Measurements from ENCODE around the gene ADAM22.

The ADAM22 gene

DNA sequence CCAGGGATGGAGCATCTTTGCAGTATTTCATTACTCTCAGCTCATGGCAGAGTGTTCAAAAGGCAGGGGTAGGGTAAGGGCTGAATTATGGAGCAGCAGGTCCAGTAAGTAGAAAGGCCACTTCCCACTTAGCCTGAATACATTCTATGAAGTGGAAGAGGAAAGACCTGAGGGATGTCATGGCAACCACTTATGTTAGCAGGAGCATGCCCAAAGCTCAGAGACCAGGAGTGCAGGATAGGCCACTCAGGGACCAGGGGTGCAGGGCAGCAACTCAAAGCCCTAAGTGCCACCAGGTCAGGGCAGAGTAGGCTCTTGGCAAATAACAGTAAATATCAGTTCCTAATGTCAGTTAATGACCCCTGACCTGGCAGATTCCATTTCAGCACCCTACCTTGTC is 282.2 kb downstream of the ADAM22 start:
- DNase-seq (ENCODE audit: low read depth in 2 of 2, low spot score in 1 of 2): no peak

DNA sequence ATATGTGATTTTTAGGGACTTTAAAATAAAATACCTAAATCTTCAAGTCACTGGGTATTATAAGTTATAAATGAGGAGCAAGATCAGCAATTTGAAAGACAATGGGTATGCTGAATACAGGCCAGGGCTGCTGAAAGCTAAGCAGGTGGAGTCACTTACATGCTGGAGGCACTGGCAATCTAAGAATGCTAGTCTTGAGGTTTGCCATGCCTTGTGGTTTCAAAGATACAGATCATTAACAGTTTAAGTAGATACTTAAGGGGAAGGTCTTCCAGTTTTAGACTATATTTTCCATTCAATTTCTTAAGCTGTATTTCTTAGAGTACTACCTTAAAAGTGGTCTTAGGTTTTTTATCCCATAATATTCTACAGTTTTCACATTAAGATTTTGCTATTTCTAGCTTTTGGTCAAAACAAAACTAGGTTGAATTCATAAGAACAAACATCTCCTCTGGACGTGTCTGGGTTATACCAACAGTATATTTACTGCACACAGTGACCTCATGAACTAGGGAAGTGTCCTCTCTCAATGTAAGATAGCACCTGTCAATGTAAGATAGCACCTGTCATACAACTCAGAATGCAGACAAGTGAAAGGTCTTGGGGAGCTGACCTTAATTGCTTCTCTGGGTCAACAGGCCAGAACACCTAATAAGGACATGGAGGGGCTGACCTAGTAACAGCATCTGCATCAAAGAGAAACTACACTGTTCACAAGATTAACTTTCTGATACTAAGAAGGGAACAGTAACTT is 283.8 kb downstream of the ADAM22 start:
- no peak for DNase-seq (ENCODE audit: low read depth in 2 of 2, low spot score in 1 of 2)

DNA sequence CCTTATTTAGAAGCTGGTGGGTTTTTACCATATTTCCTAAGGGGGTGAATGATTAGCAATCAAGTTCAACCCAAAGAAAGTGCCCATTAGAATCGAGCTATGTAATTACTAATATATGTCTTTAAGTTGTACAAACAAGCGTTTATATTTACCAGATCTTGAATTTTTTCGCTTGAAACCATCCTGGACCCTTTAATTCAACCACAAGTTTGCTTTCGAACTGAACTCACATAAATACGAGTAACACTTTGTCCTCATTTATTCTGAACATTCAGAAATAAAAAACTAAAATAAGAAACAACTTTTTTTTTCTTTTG is 284.3 kb downstream of the ADAM22 start:
- DNase-seq (ENCODE audit: low read depth in 2 of 2, low spot score in 1 of 2): no peak

DNA sequence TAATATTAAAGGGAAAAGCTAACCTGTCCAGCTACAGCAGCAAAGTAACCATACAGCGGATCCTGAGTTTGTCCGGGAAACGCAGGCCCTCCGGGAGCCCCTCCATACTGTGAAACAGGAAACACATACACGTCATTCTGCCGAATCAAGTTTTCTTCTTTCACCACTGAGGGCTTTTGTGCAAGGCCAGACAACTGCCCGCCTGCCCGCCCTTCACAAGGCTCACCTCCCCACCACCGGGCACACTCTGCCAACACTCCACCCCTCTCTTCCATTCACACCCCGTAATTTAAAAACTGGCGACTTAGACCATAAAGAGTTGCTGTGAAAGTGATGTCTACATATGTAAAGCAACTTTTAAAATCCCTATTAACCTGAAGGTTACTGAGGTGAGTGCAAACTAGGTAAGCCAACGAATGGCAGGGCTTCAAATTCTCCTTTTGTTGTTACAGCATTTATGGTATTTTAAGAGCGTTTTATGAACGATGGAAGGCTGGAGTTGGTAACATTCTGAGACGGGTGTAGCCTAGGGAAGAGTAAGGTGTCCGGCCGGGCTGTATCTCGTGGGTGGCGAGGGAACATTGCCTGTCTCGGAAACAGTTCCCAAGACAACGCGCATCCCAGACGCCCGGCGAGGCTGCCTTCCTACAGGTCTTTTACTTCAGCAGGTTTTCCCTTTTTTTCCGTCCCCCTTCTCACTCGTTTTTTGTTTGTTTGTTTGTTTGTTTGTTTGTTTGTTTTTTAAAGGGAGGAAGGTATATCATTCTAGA is 285.0 kb downstream of the ADAM22 start:
- no peak for DNase-seq (ENCODE audit: low read depth in 2 of 2, low spot score in 1 of 2)

DNA sequence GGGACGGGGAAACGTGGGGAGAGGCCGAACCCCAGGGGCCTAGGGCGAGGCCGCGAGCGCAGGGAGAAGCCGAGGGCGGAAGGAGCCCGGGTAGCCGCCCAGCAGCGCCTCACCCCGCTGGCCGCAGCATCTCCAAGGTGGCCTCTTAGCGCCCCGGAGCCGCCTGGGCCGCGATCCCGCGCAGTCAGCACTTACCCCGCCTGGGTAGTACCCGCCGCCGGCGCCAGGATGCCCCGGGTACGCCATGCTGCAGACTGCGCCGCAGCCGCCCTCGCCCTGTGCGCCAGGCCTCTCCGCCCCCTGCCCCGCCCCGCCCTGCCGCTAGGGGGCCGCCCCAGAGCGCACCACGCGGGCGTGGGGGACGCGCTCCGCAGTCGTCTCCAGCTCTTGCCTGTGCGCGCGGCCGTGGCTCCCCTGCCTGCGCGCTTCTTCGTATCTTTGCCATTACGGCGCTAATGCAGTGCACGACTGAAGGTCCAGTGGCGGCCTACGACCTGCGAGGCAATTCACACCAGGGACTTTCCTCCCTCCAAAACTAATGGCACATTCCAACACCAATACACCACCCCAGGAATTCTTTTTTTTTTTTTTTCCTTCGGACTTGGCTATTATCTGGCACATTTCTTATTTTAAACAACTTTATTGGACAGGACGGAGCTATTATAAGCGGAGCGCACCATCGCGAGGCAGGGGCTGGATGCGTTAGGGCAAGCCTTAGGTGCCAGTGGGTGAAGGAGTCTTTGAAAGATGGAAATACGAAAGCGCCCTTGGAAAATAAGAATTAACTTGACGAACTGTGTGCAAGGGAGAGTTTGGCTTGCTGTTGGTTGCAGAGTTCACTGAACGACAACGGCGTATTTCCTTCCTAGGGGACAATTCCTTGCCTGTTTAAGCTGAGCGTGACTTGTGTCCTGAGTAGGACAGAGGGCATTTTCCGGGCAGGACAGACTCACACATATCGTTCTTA is 286.0 kb downstream of the ADAM22 start, which contains the start of gene SRI:
Gene SRI, minus strand, starts transcription at position 258 of the 967 bp plus-strand sequence. Its CDS starts 12 bp downstream, at position 246.
- peak; percentile 74 to 75 for DNase-seq (ENCODE audit: low read depth in 2 of 2, low spot score in 1 of 2)

DNA sequence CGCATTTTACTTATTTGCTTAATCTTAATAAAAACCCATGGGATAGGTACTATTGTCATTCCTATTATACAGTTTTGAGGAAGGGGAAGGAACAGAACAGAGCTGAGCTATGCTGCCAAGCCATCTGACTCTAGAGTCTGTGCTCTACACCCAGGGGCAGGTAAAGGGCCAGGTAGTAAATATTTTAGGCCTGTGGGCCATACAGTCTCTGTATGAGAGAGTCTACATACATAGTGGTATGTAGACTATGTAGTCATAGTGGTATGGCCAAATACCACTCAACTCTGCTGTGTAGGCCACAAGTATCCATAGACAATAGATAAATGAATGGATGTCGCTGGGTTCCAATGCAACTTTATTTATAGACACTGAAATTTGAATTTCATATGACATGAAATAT is 289.2 kb downstream of the ADAM22 start:
- DNase-seq (ENCODE audit: low read depth in 2 of 2, low spot score in 1 of 2): no peak

DNA sequence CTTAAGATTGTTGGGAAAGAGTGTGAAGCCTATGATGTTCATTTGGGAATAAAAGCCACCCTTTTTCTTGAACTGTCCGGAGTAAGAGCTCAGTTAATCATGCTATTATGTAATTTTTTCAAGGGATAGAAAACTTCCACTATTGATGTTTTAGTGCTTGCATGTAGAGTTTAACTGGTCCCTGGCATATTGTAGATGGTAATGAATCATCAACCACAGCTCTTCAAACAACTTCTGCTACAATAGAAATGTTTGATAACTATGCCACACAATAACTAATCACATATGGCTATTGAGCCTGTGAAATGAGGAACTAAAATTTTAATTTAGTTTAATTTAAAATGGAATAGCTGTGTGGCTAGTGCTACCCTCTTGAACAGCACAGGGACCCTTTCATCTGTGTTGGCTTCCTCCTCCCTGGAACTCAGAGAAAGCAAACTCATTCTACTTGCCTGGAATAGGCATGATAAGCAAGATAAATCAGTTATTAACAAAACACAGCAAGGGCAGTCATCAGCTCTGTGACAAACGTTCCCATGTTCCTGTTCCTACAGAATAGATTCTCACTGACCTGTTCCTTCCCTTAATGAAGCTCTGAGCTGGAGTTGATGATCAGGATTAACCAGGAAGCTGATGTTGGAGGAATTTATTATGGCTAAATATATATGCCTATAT is 290.7 kb downstream of the ADAM22 start:
- DNase-seq (ENCODE audit: low read depth in 2 of 2, low spot score in 1 of 2): no peak

DNA sequence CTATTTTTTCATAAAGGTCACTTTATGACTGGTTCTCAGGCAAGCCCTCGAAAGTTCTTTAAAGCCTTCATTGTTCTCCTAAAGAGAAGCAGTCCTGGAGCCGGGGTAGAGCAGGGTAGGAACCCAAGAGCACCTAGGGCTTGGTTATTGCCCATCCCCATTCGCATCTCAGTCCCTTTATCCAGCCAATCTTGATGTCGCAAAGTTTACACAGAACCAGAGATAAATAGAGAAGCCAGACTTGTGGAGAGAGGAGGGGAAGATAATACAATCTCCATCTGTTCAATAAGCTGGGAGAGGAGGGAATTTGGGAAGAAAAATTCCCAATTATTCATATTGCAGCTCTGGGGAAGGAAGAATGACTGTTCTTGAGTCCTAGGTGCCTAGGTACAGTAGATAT is 292.1 kb downstream of the ADAM22 start:
- no peak for DNase-seq (ENCODE audit: low read depth in 2 of 2, low spot score in 1 of 2)

DNA sequence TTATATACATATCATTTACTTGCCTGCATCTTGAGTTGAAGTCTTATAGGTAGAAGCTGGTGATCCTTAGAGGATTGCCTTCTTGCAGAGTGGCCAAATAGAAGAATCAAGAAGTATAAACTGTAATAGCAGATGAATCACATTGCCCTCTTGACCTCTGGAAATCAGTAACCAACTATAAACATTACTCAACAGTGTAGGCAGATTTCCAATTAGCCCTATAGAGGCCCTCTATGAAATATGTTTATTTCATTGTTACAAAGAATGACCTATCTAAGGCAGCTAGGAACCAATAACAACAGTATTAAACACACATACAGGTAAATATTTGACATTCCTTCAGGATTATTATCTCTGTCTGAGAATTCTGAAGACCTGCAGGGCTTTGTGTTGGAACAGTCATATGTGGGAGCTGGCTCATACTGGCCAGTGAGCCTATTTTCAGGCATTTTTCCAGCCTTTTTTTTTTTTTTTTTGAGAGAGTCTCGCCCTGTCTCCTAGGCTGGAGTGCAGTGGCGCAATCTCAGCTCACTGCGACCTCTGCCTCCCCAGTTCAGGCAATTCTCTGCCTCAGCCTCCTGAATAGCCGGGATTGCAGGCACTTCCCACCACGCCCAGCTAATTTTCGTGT is 292.9 kb downstream of the ADAM22 start:
- DNase-seq (ENCODE audit: low read depth in 2 of 2, low spot score in 1 of 2): no peak

DNA sequence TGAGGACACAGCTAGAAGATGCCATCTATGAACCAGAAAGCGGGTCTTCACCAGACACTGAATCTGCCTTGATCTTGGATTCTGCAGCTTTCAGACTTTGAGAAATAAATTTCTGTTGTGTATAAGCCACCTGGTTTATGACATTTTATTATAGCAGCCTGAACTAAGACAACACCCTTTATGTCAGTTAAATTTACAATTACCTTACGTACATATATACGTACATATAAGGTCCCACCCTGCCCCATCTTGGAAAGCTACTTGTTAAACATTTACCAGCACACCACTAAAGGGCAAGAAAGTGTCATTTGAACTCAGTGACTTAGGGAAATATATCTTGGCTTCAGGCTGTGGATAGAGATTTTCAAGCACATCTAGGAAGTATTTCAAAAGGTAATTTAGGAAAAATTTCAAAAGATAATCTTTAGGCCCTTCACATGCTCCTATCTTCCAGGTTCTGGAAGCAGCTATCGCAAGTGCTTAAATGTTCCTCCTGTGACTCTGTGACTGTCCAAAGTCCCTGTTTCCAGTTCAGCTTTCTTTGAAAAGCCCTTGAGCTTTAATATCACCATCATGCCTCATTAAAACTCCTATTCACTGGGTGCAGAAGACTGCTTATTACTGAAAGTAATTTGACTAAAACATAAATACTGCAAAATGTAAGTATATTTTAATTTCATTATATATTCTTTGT is 295.4 kb downstream of the ADAM22 start:
- DNase-seq (ENCODE audit: low read depth in 2 of 2, low spot score in 1 of 2): no peak

DNA sequence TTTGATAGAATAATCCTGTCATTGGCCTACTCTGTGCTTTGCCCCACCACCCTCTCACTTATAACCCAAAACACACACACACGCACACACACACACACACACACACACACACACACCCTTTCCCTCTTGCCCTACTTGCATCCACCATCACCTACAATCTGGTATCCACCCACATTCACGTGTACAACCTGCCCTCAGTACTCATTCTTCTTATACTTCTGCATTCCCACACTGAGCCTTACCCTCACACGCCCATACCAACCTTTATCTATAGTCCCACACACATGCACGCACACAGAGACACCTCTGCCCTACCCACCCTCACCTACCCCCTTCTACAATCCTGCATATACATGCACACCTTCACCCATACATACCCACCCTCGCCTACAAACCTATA is 296.6 kb downstream of the ADAM22 start:
- no peak for DNase-seq (ENCODE audit: low read depth in 2 of 2, low spot score in 1 of 2)

DNA sequence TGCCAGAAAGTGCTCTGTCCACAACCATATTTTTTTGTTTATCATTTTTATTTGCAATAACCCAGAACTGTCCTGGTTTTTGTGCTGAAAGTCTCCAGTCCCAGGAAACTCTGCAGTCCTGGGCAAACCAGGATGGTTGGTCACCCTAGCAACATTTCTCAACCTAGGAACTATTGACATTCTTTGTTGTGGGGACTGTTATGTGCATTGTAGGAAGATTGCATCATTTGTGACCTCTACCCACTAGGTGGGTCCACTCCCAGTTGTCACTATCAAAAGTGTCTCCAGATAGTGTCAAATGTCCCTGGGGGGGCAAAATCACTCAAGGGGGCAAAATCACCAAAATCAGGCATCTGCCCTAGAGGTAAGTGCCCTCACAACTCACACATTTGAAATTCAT is 299.8 kb downstream of the ADAM22 start:
- no peak for DNase-seq (ENCODE audit: low read depth in 2 of 2, low spot score in 1 of 2)

DNA sequence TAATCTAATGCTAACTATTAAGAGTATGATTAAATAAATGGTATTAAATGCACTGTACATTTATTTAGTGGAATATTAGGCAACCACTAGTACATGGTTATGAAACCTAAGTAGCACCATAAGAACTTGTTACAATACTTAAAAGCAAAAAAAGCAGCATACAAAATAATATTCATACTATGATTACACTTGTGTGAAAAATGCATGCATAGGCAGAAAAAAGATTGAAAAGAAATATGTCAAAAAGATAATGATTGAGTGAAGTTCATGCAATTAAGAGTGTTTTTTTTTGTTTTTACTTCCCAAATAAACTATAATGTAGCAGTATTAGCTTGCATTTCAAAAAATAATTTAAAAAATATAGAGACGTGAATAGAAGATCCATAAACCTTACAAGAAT is 305.8 kb downstream of the ADAM22 start:
- DNase-seq (ENCODE audit: low read depth in 2 of 2, low spot score in 1 of 2): no peak

DNA sequence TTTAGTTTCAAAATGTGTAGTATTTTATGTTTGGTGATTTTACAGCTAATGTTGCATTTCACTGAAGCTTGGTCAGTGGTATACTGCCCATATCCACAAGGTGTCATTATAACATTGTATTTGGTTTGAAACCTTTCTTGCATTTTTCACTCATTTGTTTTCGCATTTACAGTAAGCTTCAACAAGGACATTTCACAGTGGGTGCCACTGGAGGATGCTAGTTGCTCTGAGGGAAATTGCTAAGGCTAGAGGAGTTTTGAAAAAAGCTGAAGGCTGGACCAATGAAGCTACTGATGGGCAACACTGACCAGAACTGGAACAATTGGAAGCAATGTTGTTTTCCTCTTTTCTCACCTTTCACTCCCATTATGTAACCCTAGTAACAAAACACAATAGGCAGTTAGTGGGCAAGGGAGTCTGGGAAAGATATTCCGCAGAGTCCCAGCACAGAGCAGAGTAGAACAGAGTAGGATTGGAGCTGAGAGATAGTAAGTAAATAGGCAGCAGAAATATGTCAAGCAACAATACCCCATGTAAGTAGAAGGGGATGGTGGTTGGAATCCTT is 309.4 kb downstream of the ADAM22 start:
- no peak for DNase-seq (ENCODE audit: low read depth in 2 of 2, low spot score in 1 of 2)

DNA sequence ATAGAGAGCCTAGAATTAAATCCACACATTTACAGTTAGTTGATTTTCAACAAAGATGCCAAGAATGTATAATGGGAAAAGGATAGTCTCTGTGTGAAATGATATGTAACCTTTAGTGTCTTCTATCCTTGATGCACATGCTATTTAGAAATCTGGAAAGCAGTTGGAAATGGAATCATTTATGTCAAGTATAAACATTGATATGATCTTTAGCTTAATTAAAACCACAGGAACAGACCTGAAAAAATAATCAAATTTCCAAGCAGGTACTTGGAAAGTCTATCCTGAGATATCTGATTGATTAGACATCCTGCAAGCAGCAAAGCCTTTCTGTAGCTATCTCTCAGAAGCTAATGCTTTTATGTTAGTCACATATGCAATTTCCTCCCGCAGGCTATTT is 310.2 kb downstream of the ADAM22 start:
- DNase-seq (ENCODE audit: low read depth in 2 of 2, low spot score in 1 of 2): no peak
